ENCODE results near the gene PTPN2.
A peak's percentile ranks its signal among the peaks of the same experiment; 100 is the strongest.

Gene PTPN2

DNA sequence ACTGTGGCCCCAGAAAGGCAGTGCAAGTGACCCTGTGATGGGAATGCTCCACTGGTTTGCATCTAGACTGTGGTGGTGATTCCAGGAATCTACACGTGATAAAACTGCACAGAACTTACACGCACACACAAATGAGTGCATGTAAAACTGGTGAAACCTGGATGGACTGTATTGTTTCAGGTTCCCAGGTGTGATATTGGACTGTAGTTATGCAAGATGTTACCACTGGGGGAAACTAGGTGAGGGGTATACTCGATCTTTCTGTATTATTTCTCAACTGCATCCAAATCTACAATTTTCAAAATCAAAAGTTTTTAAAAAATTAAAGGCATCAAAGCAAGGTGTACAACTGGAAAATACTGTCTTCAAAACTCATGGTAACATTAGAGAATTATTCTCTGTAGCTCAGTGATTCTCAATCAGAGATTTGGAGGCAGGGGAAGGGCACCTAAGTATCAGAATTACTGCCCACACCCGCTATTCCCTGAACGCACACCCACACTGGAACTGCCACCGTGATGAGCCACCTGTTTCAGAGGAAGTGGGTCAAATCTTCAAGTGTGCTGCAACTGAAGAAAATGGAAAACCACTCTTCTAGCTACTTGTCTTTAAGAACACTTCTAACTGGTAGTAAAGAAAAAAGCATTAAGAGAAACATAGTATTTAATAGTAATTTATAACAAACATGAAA lies 26.7 kb downstream of the PTPN2 start:
- DNase-seq = peak; percentile 69

DNA sequence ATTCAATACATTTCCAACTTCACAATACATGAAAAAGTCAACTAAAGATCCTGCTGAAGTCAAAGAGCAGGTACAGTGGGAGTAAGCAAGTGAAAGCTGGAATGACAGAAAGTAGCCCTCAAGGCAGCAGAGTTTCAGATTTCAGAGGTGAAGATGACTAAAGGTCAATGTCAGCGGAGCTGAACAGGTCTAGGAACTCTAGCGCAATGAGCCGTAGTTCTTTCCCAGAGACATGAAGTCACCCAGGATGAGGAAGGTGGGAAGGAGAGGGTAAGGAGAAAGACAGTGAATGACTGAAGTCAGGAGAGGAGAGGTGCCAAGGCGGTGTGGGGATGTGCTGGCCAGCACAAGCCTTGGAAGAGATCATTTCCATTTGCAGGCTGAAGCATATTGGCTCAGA lies 28.1 kb downstream of the PTPN2 start:
- DNase-seq = no peak

DNA sequence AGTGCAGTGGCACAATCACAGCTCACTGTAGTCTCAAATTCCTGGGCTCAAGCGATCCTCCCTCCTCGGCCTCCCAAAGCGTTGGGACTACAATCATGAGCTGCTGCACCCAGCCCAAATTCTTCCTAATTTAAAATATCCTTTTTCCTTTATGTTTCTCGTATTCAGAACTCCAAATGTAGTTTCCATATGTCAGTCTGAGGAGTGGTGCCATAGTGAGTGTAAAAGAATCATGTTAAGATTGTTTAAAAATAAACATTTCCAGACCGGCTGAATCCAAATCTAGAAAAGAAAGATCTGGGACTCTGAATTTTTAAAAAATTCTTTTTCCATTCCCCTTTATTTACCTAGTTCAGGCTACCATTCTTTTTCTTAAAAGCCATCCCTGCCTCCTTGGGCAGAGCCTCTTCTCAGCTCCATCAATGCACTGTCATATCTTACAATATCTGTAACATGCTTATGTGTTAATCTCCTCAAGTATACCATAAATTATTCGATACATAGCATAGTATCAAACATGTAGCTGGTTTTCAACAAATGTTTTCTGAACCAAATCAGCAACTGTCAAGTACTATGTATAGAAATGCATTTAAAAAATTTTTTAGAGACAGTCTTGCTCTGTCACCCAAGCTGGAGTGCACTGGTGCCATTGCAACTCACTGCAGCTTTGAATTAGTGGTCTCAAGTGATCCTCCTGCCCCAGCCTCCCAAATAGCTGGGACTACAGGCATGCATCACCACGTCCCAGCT lies 31.3 kb downstream of the PTPN2 start:
- no peak for DNase-seq

- DNase-seq = no peak
Observed at GRCh38 chr18:12851716-12852115, 32.3 kb downstream of the PTPN2 start.

- no peak for DNase-seq
Observed at GRCh38 chr18:12849548-12849947, 34.5 kb downstream of the PTPN2 start.

- no peak for DNase-seq
Observed at GRCh38 chr18:12848405-12848804, 35.6 kb downstream of the PTPN2 start.

GRCh38 chr18:12844391-12844790 lies 39.6 kb downstream of the PTPN2 start:
- DNase-seq = no peak

GRCh38 chr18:12843420-12844350 lies 40.4 kb downstream of the PTPN2 start:
- DNase-seq = no peak

DNA sequence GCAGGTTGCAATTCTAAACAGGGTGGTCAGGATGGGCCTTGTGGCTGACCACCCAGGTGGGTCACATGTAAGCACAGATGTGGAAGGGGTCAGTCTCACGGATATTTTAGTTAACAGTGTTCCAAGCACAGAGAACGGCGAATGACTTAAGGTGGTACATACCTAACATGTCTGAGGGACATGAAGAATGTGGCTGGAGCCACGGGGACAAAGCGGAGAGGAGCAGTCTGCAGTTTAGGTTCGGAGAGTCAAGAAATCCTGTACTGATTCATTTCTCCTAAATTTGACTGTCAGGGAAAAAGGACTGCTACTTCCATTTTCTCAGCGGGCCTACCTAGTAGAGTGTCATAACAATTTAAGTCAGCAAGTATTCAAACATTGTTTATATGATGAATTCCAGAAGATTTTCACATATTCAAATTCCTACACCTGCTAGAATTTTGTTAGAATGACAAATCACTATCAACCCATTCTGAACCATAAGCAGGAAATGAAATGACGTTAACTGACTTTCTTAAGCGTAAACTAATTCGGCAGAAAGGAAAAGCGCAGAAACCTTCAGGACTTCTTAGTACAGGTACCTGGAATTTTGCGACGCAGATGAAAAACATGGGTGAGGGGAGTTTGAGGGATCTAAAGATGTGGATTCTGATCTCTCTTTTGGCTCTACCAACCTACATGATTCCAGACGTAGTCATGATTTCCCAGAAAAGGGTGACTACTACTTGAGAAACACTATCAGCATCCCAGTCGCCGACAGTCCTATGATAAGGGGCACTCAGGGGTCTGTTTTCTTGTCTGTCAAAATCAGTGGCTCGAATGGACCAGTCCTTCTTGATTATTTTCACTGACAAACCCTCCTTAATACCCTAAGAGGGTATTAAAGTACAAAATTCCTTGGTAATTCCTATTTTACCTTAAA lies 41.3 kb downstream of the PTPN2 start:
- DNase-seq = no peak

- DNase-seq = no peak
Observed at GRCh38 chr18:12841070-12841469, 43.0 kb downstream of the PTPN2 start.

DNA sequence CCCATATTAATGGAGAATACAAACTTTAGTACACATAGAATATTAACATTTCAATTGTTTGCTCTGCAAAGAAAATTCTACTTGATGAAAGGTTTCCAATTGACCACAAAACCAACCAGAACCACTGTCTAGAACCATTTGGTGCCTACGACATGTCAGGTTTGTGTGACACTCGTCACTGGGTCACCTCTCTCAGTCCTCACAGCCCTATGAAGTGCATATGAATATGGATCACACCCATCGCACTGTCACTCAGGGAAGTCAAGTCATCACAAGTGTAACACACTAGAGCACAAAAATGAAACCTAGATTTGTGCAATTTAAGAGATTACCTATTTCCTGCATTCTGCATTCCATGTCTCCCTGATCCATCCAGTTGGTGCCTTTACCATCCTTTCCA lies 43.7 kb downstream of the PTPN2 start:
- DNase-seq = peak; percentile 28

GRCh38 chr18:12839526-12840196 lies 44.4 kb downstream of the PTPN2 start:
- peak; percentile 40 for DNase-seq

DNA sequence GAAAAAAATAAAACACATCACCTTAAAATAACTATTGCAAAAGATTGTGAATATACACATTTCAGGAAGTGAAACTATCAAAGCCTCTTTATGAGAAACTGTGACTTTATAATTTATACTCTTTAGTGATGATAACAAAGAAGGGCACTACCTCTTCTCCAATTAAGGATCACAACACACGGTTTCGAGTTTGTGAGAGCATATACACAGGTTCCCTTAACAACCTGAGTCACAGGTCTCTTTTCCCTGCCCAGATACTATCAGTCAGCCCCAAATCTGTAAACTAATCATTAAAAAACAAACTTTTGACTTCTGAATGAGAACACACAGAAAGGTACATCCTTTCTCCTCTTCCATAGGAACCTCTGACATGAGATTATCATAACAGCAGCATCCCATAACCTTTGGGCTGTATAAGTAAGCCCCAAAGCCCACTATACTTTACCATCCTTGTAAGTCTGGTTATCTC lies 44.9 kb downstream of the PTPN2 start:
- no peak for DNase-seq

DNA sequence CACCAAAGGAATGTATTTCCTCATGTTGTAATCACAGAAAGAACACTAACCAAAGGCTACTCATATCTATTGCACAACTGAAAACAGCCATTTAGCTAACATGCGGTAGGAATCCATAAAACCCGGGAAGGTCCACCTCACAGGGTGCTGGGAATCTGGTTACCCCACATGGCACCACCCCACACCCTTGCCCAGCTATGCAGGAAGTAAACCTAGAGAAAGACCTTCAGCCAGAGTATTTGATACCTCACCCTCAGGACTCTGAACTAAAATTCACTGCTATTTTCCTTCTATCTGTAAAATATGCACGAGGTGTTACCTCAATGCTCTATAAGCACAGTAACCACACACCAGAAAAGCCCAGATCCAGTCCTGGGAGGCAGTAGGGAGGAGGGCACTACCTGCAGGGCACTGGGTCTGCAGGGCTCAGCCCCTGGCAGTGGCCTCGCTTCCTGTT lies 45.8 kb downstream of the PTPN2 start:
- DNase-seq = no peak

- DNase-seq = no peak
Observed at GRCh38 chr18:12837747-12838146, 46.3 kb downstream of the PTPN2 start.

DNA sequence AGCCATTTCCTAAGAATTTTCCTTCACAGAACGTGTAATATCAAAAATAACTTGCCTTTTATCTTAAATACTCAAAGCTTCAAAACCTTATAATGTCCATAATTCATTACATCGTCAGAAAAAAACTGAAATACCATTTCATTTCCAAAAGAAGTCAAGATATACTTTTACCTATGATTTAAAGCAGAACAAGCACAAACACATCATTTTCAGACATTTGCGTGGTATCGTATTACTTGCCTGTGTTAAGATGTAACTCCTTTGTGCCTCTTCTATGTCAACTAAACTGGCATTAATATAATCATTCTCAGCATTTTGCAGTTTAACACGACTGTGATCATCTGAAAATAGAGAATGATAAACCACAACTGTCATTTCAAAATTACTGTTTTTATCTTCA lies 47.5 kb downstream of the PTPN2 start:
- no peak for DNase-seq

DNA sequence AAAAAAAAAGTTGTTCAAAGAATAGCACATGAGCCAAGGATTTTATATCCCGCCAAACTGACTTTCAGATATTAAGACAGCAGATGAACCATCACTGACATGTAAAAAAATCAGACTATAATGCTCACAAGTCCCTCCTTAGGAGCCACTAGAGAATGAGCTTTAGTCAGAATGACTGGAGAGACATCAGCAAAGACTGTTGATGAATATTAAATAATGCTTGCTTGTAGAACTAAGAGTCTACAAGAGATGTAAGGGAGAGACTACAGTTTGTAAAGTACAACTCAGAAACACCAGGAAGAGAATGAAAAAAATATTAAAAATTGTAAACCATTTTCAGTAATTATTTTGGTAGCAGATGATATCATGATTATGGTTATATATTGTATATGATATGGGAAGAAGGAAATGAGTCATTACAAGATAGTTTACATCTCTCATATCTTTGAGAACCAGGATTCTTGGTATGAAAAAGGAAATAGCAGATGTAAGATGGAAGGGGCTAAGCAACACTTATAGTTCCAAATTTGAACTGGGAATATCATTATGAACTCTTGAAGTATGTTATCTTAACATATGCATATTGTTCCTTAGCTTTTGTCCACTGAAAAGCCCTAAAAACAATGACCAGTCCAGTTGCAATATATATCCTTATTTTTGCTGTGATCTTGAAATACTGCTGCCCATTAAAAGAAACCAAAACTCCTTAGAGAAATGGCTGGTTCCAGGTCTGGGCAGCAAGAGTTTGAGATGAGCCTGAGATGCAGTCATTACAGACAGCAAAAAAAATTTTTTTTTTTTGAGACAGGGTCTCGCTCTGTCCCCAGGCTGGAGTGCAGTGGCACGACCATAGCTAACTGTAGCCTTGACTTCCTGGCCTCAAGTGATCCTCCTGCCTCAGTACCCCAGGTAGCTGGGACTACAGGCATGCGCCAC lies 55.7 kb downstream of the PTPN2 start:
- DNase-seq = no peak

GRCh38 chr18:12827588-12827987 lies 56.4 kb downstream of the PTPN2 start:
- DNase-seq = no peak

DNA sequence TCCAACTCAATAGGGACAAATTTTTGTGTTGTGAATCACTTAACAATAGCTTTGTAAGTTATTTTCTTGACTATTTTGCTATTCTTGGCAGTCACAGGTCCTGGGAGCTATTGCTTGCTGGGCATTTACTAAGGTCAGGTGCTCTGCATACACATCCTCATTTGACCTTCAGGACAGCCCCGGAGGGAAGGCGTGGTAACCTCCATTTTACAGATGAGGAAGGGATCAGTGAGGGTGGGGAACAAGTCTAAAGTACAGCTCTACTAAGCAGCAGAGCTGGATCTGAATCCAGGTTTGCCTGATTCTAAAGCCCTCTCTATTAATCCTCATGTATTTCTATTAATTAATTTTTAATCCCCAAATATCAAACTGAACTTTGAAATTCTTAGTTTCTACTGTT lies 58.8 kb downstream of the PTPN2 start:
- DNase-seq = no peak

GRCh38 chr18:12823892-12824291 lies 60.1 kb downstream of the PTPN2 start:
- DNase-seq = no peak
